Uterus (tissue), 4 donors: ENCODE results near the gene ARID1B. TPM values are rescaled to one million over a fixed set of nuclear protein-coding genes. Genes with fewer than 3 reads are reported as not detected.

ENCODE experiments used
- DNase-seq, 2 donors: peaks; one replicate each; pipeline ENCODE4 v3.0.0-alpha.2; 2019 to 2020
- H3K27ac ChIP-seq, 2 donors: fragments of 200-600 bp; sonication (generic); 1 replicate in 1 of 2; 2 replicates in 1 of 2; pipeline ENCODE4 v1.5.1; 2016 to 2018
- H3K27me3 ChIP-seq, 2 donors: fragments of 200-600 bp; sonication (generic); one replicate each; pipeline ENCODE4 v1.5.1; 2018 to 2019; ENCODE audit warnings: control low read depth in 1 of 2
- H3K36me3 ChIP-seq, 2 donors: fragments of 200-600 bp; sonication (generic); one replicate each; pipeline ENCODE4 v1.5.1; 2019; ENCODE audit warnings: control low read depth in 1 of 2
- H3K4me1 ChIP-seq, 2 donors: fragments of 200-600 bp; sonication (generic); one replicate each; pipeline ENCODE4 v1.5.1; 2018 to 2019; ENCODE audit warnings: control low read depth in 1 of 2
- H3K4me3 ChIP-seq, 2 donors: fragments of 200-600 bp; sonication (generic); 1 replicate in 1 of 2; 2 replicates in 1 of 2; pipeline ENCODE4 v1.5.1; 2018 to 2019; ENCODE audit warnings: mild to moderate bottlenecking in 1 of 2
- H3K9me3 ChIP-seq, 2 donors: fragments of 200-600 bp; sonication (generic); one replicate each; pipeline ENCODE4 v1.5.1; 2019; ENCODE audit warnings: control low read depth in 1 of 2
- CTCF ChIP-seq, 4 experiments: fragments of 200-600 bp in 2 of 4; fragments of 450-650 bp in 2 of 4; sonication (generic) in 2 of 4; IDR thresholded peaks; one replicate each; pipeline ENCODE4 v1.5.1; 2016 to 2019; ENCODE audit warnings: antibody characterized with exemption in 4 of 4, mild to moderate bottlenecking in 2 of 4, moderate library complexity in 1 of 4
- POLR2A ChIP-seq, 2 donors: fragments of 450-650 bp; IDR thresholded peaks; one replicate each; pipeline ENCODE4 v1.6.1; 2016; ENCODE audit warnings: antibody characterized with exemption in 2 of 2, mild to moderate bottlenecking in 1 of 2, moderate library complexity in 1 of 2
- intact Hi-C: fragments of 100-400 bp; cut with DNase I; formaldehyde crosslinking; loops from one replicate; pipeline ENCODE4 v1.15.1; 2023; ENCODE audit warnings: low total_unique reads
- total RNA-seq, 4 donors: library from RNA; depleted of rRNA in 3 of 4; stranded (reverse); fragments of >200 nt in 3 of 4; gene quantifications; one replicate each; pipeline versions ENCODE4 v1.1.0 to v1.2.4, GENCODE V29; 2014 to 2023
- donor health status: DM: yes; HTN: yes; CAD: no.

Gene ARID1B
- total RNA-seq, 4 donors from 2014 or later = 63.8 to 198 (median 125) TPM

- no peak for TF ChIP-seq POLR2A (IDR thresholded peaks at IDR 0.05)
- TF ChIP-seq CTCF (IDR thresholded peaks at IDR 0.05) = no peak
- Histone ChIP-seq H3K4me1 (peaks cover 6 to 24% of the 10 kb centered on the region in 2 donors), H3K27ac (peak overlapping the region; percentile 32 to 62), H3K4me3 (no peak overlapping the region), H3K36me3 (no peaks in the 10 kb centered on the region), H3K27me3 (no peaks in the 10 kb centered on the region), H3K9me3 (no peaks in the 10 kb centered on the region)
- intact Hi-C loops = no loop called here
- peak; percentile 39 to 43 for DNase-seq
Measured at GRCh38 chr6:157148391-157149323, 371.5 kb downstream of the ARID1B start.

- Histone ChIP-seq H3K27ac (no peak overlapping the region), H3K9me3 (no peaks in the 10 kb centered on the region), H3K4me1 (peaks cover 3 to 17% of the 10 kb centered on the region in 2 donors), H3K4me3 (no peak overlapping the region), H3K27me3 (no peaks in the 10 kb centered on the region), H3K36me3 (no peaks in the 10 kb centered on the region)
- DNase-seq = no peak
- TF ChIP-seq CTCF (IDR thresholded peaks at IDR 0.05) (no peak), POLR2A (IDR thresholded peaks at IDR 0.05) (no peak)
- intact Hi-C loops = no loop called here
Measured at GRCh38 chr6:157150076-157150475, 372.9 kb downstream of the ARID1B start.

- DNase-seq = no peak
- no peaks in the 10 kb centered on the region for H3K36me3 ChIP-seq
- H3K27ac ChIP-seq = peak overlapping the region in 1 of 2 donors; percentile 58
- no peaks in the 10 kb centered on the region for H3K9me3 ChIP-seq
- TF ChIP-seq POLR2A (IDR thresholded peaks at IDR 0.05) (no peak), CTCF (IDR thresholded peaks at IDR 0.05) (no peak)
- H3K27me3 ChIP-seq = no peaks in the 10 kb centered on the region
- intact Hi-C loops = no loop called here
- H3K4me3 ChIP-seq = no peak overlapping the region
- H3K4me1 ChIP-seq = peaks cover 0 to 10% of the 10 kb centered on the region in 2 donors
Measured at GRCh38 chr6:157151029-157151428, 373.9 kb downstream of the ARID1B start.

GRCh38 chr6:157151989-157152388 is 374.8 kb downstream of the ARID1B start:
- Histone ChIP-seq H3K4me1 (peaks cover 0 to 10% of the 10 kb centered on the region in 2 donors), H3K9me3 (no peaks in the 10 kb centered on the region), H3K4me3 (no peak overlapping the region), H3K27ac (peak overlapping the region in 1 of 2 donors; percentile 58), H3K36me3 (no peaks in the 10 kb centered on the region), H3K27me3 (no peaks in the 10 kb centered on the region)
- DNase-seq = no peak
- TF ChIP-seq CTCF (IDR thresholded peaks at IDR 0.05) (no peak), POLR2A (IDR thresholded peaks at IDR 0.05) (no peak)
- intact Hi-C loops = no loop called here

GRCh38 chr6:157152556-157152955 is 375.4 kb downstream of the ARID1B start:
- DNase-seq = no peak
- H3K4me1 ChIP-seq = peaks cover 0 to 10% of the 10 kb centered on the region in 2 donors
- H3K4me3 ChIP-seq = no peak overlapping the region
- intact Hi-C loops = no loop called here
- no peaks in the 10 kb centered on the region for H3K27me3 ChIP-seq
- H3K27ac ChIP-seq = peak overlapping the region in 1 of 2 donors; percentile 58
- no peaks in the 10 kb centered on the region for H3K9me3 ChIP-seq
- TF ChIP-seq POLR2A (IDR thresholded peaks at IDR 0.05) (no peak), CTCF (IDR thresholded peaks at IDR 0.05) (no peak)
- H3K36me3 ChIP-seq = no peaks in the 10 kb centered on the region
